Islet precursor cell (in vitro differentiated cells): ENCODE results near the gene CHST12.

ENCODE experiments used
- DNase-seq: peaks from one replicate; pipeline ENCODE4 v3.0.0-alpha.2; 2018

Gene CHST12

DNA sequence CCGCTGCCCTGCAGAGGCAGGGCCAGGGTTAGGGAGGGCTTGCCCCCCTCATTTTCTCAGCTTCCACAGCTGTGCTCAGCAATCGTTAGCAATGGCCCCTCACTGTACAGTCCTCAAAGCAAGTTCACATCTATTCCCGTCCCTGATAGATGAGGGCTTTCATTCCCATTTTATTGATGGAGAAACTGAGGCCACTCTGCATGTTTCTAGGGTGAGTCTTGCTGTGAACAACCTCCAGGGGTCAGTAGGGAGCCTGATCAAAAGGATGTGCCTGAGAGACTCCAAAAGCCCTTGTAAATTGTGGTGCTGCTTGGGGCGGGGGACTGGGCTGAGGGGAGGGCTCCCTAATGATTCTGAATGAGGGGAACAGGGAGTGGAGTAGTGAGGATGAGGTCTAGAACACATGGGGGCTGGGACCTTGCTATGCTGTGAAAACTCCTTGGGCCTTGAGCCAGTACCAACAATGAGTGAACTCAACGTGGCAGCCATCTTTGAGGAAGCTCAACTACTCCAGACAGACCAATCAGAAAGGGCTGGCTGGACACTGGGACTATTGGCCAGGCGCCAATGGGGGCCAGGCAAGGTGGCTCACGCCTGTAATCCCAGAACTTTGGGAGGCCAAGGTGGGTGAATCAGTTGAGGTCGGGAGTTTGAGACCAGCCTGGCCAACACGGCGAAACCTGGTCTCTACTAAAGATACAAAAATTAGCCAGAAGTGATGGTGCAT lies 79.5 kb downstream of the CHST12 start:
- DNase-seq: no peak

DNA sequence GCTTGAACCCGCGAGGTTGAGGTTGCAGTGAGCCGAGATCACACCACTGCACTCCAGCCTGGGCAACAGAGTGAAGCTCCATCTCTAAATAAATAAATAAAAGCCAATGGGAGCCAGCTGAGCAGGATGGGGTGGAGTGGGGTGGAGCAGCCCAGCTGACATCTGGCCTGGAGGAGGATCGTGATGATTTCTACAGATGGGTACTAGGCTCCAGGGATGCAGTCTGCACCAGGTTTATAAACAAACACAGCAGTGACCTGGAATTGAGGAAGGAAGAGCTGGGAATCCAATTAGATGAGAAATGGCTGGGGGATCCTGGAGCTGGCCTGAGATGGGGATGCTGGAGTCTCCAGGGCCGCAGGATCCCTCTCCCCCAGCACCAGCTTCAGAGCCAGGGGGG lies 80.1 kb downstream of the CHST12 start:
- no peak for DNase-seq

DNA sequence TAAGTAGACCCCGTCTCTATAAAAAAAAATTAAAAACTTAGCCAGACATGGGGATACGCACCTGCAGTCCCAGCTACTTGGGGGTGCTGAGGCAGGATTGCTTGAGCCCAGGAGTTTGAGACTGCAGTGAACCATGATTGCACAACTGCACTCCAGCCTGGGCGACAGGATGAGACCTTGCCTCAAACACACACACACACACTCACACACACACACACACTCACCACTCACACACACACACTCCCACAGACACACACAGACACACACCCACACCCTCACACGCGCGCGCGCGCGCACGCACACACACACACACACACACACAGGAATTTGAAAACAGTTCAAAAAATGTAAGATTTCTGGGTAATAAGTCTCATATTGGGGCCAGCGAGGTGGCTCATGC lies 81.5 kb downstream of the CHST12 start:
- DNase-seq: no peak

DNA sequence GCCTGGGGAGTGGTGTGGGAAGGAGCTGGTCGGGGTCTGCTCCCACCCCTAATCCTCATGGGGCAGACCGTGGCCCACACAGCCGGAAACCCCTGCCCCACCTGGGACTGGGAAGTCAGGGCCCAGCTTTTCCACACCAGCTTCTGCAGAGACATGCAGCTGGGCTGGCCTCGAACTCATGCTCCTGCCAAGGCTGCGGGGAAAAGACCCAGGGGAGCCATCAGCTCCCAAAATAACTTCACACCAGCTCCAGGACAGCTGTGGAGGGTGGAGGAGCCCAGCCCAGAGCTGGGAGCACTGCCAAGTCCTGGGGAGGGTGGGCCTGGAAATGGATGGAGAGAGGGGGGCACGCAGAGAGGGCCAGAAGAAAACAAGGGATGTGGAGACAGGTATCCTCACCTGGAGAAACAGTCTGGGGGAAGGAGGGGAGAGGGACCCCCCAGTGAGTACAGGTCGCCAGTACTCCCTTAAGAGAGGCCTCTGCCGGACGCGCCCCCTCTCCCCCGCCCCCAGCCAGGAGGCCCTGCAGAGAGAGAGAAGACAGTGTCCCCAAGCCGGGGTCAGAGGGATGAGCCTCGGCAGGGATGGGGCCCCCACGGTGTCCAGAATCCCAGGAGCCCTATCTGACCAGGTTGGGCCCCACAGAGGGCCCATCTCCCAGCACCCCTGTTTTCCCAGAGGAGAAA lies 84.3 kb downstream of the CHST12 start:
- no peak for DNase-seq

DNA sequence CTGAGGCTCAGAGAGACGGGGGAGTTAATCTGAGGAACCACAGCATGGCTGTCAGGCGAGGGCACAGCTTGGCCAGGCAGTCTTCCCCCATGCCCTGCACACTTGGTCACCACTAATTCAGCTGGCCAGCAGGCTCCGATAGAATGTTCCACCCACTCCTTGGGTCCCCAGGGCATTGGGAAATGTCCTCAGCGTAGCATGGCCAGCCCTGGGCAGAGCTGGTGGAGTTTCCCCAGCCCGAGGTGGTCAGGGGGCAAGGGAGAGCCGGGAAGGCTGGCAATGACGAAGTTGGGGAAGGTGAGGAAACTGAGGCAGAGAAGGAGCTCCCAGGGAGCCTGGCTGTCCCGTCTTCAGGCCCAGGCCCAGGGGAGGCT lies 84.8 kb downstream of the CHST12 start:
- no peak for DNase-seq

DNA sequence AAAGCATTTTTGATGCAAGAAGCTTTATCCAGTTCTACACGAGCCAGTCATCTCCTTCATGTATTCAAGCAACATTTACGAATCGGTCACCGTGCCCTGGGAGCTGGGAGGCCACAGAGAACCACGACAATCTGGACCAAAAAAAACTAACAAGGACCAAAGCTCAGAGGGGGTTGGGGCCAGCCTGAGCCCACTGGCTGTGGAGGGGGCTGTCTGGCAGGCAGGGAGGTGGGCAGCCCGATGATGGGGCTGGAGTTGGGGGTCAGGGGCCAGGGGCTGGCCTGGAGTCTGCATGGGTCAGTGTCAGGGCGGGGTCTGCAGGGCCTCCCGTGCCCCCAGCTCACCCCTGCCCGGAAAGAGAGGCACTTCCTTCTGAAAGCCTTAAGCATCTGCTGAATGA lies 85.3 kb downstream of the CHST12 start:
- DNase-seq: no peak

DNA sequence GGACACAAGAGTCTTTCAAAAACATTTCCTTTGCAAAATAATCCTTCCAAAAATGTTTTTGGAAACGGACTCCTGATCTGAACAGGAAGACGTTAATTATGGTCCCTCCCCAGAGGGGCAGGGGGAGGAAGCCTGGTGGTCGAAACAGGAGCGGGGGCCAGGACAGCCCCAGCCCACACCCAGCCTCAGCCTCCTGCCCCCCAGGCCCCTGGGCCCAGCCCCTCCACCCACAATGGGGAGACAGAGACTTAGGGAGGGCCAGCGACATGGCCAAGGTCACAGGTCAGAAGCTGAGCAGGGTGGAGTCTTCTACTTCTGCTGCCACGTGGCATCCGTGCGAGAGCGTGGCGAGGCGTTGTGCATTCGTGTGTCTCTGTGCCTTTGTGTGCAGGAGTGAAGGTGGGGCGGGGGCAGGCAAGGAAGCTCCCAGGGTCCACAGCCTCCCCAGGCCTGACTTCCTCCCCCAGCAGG lies 86.8 kb downstream of the CHST12 start:
- no peak for DNase-seq

DNA sequence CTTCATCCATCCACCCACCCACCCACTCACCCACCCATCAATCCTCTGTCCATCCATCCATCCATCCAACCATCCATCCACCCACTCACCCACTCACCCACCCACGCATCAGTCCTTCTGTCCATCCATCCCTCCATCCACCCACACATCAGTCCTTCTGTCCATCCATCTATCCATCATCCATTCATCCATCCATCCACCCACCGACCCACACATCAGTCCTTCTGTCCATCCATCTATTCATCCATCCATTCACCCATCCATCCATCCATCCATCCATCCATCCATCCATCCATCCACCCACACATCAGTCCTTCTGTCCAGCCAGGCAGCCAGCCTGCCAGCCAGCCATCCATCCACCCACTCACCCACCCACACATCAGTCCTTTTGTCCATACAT lies 88.6 kb downstream of the CHST12 start:
- DNase-seq: no peak

DNA sequence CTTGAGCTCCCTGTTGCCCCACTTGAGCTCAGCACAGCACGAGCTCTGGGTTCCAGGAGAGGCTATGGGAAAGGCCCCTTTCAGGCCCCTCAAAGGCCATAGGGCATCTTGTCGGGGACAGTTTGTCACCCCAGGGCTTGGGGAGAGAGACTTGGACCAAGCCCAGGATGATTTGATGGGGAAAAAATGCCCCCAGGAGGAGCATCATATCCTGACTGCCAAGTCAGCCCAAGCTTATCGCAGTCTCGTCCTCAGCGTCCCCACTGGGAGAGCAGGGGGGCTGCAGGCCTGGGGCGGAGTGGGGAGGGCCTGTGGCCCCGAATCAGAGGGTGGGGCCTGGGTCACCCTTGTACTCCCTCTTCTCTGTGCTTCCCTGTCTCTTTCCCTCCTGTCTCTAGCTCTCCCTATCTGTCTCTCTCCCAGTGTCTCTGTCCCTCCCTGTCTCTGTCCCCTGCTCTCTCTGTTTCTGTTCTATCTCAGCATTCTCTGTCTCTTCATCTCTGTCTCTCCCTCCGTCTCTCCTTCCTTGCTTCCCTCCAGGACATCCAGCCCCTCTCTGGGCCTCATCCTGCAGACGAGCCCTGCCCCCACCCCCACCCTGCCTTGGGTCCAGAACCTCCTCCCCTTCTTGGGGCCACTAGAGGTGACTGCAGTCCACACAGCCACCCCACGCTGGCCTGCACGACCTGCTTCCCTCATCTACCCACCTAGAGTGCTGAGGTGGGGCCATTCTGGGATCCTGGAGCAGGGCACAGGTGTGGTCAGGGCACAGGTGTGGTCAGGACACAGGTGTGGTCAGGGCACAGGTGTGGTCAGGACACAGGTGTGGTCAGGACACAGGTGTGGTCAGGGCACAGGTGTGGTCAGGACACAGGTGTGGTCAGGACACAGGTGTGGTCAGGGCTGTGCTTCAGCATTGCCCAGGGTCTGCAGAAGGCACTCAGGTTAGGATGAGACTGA lies 90.1 kb downstream of the CHST12 start:
- no peak for DNase-seq

DNA sequence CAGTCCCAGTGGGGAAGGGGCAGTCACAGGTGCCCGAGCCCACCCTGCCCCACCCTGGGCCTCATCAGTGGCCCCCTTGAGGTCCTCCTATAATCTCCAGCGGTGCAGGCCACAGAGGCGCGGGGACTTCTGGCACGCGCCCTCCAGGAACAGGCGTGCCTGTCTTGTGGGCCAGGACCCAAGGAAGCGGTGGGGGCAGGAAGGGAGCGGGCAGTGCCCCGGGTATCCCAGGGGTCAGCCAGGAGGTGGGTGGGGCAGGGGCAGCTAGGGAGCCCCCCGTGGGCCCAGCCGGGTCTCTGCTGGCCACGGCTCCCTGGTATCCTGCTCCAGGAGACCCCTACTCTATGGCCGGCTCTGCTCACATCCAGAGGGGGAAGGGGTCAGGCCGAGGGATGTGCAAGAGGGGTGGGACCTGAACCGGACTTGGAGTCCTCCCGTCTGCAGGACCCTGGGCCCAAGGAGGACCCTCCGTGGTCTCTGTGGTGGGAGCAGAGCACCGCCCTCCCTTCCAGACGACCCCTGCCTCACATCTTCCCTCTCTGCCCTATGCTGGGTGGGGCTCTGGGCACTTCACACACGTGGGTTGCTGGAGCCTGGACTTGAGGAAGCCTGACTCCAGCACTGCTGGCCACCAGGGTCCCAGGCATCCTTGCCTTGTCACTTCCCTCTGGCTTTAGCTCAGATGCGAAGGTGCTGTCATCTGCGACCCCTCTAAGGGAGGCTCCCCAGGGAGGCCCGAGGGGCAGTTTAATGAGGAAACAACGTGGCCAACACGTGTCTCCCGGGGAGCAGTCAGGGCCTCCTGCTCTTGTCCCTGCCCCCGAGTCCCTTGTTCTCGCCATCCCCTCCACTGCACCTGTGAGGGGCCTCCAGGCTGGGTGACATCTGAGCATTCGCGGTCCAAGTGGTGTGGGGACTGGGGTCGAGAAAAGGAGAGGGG lies 91.0 kb downstream of the CHST12 start:
- no peak for DNase-seq

DNA sequence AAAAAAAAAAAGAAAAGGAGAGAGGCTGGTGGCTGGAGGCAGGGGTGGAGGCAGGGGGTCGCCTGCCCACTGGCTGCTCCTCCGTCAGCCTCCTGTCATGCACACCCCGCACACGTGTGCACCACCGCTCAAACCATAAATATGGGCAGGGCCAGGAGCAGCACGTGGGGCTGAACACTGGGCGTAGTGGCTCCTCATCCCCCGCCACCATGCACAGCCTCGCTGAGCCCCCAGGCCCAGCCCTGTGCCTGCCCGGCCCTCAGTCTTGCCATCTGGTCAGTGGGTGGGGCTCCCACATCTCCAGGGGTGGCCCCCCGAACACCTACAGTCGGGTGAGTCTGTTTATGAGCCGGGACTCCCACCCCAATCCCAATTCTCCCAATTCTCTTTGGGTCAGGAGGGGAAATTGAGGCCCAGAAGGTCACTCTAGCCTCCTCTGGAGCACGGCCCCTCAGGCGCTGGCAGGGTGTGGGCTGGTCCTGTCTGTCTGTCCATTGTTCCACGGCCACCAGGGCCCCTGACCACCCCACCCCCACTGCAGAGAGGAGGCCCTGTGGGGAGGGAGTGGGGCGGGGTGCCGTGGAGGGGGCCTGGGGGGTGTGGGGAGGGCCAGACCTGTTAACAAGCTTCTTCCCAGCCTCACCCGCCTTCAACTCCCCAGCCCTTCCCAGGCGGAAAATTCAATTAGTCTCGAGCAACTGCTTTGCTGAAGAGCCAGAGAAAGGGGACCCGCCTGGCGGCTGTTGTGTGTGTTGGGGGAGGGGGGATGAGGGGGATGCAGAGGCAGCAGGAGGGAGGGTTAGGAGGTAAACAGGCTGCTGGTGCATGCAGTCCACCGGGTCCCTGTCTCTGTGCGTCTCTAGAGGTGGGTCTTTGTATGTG lies 92.2 kb downstream of the CHST12 start:
- DNase-seq: peak; percentile 70

DNA sequence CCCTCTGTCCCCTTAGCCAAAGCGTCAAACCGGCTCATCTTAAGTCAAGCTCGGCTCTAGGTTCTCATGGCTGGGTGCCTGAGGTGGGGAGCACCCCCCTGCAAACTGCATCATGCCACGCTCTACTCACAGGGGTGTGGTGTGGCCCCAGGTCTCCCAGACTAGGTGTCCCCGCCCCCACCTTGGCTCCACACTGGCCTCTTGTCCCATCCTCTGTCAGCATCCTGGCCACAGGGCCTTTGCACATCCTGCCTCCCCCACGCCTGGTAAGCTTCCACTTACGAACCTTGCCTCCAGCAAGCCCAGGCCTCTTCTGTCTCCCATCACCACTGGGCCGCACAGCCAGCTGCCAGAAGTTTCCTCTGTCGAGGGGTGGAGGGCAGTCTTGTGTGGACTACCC lies 93.0 kb downstream of the CHST12 start:
- DNase-seq: no peak

DNA sequence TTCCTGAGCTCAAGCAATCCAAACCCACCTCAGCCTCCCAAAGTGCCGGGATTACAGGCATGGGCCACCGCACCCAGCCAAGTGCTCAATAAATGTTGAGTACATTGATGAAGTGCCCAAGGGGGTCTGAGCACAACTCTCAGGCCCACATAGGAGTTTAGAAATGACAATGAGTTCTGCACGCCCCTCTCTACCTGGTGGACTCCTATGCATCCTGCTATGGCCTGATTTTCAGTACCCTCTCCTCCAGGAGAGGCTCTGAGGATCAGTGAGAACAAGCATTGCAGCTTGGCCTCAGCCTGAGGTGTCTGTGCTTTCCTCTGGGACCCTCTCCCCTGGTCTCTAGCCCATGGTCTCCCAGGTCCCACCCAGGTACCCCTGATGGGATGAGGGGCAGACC lies 93.7 kb downstream of the CHST12 start:
- DNase-seq: no peak

DNA sequence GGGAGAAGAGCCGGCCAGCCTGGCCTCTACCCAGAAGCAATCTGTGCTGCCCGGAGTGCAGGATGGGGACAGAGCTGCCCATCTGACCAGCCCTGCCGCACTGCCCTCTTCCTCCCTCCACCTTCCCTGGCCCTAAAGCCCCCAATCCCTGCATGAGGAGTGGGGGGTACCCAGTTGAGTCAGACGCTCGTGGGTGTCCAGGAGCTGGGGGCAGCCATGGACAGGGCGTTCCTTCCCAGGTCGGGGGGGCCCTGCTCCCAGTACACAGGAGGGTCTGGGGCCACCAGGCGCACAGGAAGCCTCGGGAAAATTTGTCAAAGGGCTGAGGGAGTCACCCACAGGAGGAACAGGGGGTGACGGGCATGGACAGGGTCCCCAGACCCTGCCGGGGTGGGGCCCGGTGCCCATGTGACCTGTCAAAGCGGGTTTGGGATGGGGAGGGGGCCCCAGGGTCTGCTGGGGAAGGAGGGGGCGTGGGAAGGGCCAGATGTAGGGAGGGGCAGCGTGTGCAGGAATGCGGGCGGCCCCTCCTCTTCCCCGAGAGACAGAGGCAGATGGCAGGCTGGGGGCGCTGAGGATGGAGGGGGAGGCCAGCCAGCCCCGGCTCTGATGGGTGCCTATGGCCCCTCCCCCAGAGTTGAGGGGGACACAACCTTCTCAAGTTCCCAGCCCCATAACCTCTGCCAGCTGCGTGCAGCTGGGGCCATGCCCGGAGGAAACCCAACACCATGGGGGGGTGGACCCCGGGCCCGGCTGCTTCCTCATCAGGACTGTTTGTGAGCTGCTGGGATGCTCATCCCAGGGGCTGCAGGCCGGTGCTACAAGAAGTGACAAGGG lies 94.3 kb downstream of the CHST12 start:
- DNase-seq: no peak
